NOMO-1 treated with DMSO at 0.1 percent for 48 hours (cell line): ENCODE measurements around the gene UST.

Source experiments
- DNase-seq: peaks from one replicate; lab custom pipeline; 2025; ENCODE audit not compliant: unreplicated experiment; lab: John Stamatoyannopoulos, UW

Gene UST

GRCh38 chr6:148795563-148795962, 48.7 kb downstream of the UST start:
- DNase-seq, result no peak

GRCh38 chr6:148799647-148800046, 52.8 kb downstream of the UST start:
- DNase-seq, result peak; percentile 21

DNA sequence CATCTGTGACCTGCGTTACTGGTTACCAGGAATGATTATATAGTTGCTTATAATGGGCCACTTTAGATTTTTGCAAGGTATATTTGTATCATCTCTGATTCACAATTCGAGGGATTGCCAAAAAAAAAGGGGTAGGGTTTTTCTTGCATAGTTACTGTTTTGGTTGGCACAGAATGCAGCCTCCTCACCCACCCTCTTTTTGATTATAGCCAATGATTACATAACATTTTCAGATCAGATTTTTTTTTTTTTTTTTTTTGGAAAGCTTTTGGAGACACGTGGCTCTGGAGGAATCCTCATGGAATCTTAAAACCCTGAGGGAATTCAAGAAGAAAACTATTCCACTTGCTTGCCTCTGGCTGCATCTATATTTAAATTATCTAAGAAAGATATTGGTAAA, 53.7 kb downstream of the UST start:
- no peak for DNase-seq

- DNase-seq, result peak; percentile 3
These were observed 57.1 kb downstream of the UST start for GRCh38 chr6:148803979-148804378.

DNA sequence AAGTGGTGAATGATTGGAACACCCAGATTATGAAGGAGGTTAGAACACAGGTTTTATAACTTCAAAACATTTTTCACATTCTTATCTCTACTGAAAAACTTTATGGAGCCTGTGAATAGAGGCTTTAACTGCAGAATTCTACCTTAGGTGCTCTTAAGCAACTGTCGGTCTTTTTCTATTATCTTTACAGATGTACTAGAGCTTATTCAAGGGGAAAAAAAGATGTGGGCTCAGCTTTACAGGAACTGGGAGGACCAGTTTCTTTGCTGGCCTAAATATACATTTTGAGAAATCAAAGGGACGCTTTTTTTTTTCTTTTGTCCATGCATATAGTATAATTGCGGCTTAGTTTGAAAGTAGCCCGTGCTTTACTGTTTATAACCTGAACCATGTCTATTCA, 58.9 kb downstream of the UST start:
- no peak for DNase-seq

DNA sequence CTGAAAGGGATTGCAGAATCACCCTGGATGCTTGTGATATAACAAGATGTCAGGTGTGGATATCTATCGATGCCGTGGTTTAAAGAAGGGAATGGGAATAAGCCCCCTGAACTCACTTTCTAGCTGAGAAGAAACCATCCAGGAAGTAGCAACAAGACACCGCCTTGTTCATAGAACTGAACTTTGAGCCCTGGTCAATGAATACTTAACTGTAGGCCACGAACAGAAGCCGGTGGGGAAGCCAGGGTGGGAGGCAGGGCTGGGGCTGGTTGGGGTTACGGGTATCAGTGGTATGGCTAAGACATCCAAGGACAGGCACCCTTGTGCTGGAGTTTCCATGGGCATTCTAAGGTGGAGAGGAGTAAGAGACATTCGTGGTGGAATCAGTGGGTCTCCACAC, 61.0 kb downstream of the UST start:
- no peak for DNase-seq

DNA sequence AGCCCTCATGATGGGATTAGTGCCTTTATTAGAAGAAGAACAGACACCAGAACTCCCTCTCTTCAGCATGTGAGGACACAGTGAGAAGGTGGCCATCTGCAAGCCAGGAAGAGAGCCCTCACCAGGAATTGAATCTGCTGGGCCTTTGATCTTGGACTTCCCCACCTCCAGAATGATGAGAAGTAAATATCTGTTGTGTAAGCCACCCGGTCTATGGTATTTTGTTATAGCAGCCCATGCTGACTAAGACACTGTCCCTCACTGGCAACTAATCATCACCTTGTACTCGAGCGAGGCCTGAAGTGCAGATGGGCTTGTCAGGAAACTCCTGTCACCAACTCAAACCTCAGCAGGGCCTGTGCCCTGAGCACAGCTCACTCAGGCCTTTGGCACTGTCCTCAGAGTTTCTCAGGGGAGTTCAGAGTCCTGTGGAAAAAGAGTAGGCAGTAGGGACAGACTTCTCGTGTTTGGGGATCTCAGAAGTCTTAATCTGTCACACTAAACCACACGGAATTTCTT, 62.0 kb downstream of the UST start:
- no peak for DNase-seq

DNA sequence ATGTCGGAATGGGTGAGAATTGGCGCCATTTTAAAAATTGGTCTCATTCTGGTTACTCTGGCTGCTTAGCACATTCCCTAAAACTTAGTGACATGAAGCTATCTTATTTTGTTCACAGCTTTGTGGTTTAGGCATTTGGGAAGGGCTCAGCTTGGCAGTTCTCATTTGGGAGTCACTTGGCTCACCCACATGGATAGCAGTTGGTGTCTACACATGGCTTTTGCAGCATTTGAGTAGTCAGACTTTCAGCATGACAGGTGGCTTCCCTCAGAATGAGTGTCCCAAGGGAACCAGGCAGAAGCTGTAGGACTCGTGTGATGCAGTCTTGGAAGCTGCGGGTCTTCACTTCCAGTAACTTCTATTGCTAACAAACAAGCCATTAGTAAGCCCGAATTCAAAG, 64.6 kb downstream of the UST start:
- DNase-seq, result no peak

GRCh38 chr6:148814082-148814790, 67.4 kb downstream of the UST start:
- DNase-seq, result no peak

DNA sequence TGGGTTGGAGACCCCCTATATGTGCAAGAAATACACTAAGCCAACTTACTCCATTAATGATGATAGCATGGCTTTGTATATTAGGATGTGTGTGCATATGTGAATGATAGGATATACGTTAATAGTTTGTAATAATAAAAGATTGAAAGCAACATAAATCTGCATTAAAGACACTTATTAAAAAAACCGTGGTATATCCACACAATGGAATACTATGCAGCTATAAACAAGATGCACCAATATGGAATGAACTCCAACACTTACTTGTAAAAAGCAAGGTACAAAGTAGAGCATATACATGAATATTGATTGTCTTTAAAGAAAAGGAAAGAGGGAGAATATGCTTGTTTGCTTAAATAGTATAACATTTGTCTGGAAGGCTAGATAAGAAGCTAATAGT, 68.0 kb downstream of the UST start:
- no peak for DNase-seq

DNA sequence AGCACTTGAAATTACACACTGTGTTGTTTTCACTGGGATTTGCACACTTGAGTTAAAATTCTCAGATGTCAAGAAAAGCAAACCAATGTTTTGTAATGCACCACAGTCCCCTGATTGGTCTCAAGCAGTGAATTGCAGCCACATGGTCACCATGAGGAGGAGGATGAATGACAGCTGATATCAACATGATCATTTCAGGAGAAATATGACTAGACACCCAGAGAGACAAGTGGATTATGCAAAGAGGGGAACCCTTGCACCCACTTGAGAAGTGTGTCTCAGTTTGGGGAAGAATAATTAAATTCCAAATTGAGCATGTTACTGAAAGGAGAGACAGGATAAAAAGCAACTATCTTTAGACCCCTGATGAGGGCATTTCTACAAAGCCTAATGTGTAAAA, 69.3 kb downstream of the UST start:
- DNase-seq, result no peak

GRCh38 chr6:148817689-148818088, 70.9 kb downstream of the UST start:
- peak; percentile 63 for DNase-seq

DNA sequence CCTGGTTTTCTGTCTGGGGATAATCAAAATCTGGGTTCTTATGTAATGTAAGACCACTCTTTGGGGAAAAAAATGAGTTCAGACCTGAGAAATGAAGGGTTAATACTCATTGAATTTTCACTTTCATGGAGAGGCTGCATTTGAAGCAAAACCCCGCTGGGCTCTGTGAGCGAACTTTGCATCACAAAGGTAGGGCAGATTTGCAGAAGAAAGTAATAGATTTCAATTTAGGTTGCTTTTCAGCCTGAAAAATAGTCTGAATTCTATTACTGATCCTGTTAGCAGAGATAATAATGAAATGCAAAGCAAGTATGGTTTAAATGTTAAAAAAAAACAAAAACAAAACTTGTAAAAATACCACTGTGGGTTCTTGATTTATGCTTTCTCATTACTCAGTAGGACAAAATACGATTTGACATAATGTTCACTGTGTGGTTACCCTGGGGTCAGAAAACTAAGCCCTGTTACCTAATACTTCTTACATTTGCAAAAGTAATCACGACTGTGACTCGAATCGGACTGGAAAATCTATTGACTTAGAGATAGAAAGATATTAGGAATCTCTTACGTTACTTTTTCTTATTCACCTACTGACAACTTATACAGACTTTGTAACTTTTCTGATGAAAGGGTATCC, 72.2 kb downstream of the UST start:
- no peak for DNase-seq

DNA sequence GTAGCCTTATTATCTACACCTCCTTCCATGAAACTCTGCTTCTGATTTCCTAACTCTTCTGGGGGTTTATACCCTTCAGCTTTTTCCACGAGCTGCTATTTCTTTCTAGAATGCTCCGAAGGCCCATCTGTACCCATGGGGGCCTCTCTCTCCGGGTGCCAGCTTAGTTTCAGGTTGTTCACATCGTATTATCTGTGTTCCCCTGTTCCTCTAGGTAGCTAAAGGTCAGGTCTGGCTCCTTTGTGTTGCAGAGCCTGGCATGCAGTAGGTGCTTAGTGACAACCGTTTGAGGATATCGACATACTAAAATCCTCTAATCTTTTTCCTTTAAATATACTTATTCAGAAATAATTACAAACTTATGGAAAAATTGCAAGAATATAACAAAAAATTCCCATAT, 73.0 kb downstream of the UST start:
- DNase-seq, result no peak

DNA sequence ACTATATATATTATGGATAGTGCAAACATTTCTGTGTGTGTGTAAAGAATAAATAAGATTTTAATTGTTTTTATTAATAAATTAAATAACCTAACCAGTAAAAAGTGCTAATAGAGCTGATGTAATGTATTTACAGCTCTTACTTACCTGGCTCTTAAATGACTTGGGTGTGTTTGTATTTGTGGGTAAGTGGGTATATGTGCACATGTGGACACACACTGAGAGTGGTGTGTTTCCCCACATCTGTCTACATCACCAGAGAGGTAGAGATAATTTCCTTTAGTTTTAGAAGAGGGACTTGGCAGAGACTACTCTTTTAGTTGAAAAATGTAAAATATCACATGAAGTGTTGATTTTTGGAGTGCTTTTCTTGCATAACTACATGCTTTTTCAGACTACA, 76.0 kb downstream of the UST start:
- no peak for DNase-seq

DNA sequence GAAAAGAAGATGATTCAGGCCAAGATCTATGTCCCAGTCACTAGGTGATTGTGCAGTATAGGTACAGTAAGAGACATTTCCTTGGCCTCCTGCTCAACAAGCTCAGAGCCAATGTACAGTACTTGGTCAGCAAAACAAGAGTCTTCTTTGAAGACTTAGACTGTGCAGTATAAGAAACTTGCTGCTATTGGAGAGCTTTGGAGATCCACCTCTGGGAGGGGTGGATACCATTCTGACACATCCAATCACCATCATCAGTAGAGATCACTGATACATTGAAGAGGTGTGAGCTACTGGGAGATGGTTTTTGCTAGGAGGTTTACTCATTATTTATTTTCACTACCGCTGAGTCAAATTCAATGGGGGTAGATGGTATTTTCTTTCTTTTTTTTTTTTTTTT, 77.5 kb downstream of the UST start:
- DNase-seq, result no peak

DNA sequence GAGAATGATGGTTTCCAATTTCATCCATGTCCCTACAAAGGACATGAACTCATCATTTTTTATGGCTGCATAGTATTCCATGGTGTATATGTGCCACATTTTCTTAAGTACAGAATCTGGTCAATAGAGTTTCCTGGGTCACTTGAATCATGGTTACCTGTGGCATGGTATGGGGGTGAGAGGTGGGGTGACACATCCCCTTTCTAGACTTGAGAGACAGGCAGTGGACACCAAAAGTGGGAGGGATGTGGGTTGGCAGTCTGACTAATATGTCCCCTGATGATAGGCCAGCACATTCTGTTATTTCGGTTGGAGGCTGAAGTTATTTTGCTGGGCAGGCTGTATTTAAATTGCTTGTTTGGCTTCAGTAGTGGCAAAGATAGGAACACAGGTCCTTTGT, 78.1 kb downstream of the UST start:
- no peak for DNase-seq

GRCh38 chr6:148825492-148825891, 78.7 kb downstream of the UST start:
- no peak for DNase-seq

DNA sequence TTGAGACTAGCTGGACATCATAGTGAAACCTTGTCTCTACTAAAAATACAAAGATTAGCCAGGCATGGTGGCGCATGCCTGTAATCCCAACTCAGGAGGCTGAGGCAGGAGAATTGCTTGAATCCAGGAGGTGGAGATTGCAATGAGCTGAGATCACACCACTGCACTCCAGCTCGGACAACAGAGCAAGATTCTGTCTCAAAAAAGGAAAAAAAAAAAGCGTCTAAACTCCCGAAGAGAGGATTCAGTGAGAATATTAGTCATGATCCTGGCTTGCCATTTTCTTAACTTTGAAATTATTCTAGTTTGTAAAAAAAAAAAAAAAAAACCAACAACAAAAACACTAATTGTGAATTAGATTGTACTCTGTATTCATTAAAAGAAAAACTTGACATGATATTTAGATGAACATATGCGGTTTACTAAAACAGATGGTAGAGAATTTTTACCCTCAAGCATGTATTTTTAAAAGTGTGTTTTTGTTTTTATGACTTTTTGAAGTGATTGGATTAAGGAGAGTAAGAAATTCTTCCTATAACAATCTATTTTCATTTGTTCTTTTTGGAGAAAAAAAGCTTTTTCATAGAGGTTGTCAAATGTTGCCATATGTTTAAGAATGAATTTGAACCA, 80.7 kb downstream of the UST start:
- no peak for DNase-seq

DNA sequence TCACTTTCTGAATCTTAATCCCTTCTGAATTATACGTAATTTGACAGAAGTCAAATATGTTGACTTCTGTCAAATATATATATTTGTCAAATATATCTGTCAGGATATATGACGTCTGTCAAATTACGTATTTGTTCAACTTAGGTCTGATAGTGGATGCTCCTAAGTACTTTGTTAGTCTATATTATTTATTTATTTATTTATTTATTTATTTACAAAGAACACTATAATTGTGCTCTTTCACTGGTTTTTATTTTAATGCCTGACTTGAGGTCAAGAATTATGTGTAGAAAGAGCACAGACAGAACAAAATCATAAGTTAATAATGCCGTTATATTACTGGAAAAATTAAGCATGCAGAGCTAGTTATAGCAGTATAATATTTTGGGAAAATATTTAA, 81.2 kb downstream of the UST start:
- DNase-seq, result no peak

DNA sequence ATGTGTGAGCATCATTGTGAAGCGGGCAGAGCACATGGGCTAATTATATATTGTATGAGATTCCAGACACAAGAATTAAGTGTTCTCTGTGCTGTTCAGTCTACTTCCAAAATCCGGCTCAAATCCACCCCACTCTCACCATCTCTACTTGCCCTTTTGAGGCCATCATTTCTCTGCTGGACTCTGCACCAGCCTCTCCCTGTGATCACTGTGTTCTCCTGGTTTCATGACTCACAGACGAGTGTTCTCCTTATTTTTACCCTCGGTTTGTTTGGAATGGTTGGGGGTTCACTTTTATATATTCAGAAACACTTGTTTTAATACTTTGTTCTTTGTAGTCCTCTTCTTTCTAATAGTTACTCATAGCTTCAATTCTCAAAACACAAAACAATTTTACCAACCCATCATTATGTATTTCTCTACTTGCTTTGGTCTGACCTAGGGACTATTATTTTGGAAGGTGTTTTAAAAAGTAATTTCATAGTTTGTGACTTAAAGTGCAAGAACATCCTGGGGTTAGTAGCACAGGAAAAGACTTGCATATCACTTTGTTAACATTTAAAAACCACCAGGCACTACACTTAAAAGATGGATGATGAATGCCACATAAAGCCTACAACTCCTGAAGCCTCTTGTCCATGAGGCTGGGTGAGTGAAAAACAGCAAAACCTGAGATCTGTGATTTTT, 82.7 kb downstream of the UST start:
- no peak for DNase-seq

- peak; percentile 46 for DNase-seq
These were observed 83.8 kb downstream of the UST start for GRCh38 chr6:148830614-148831013.
